GM10248 (cell line): ENCODE data around the gene C5.

Source experiments
- CTCF ChIA-PET: fragments of 300-600 bp; sonication (Branson Sonifier 250); formaldehyde crosslinking; extraction: SDS; loops from one replicate; lab custom pipeline; 2021; ENCODE audit warnings: antibody characterized with exemption; lab: Yijun Ruan, JAX
- POLR2A ChIA-PET: fragments of 350-650 bp; sonication (Branson Sonifier 250); formaldehyde crosslinking; extraction: SDS; loops from one replicate; lab custom pipeline; 2020; ENCODE audit warnings: antibody characterized with exemption; lab: Yijun Ruan, JAX
- DNase-seq: peaks from one replicate; pipeline ENCODE4 v3.0.0; 2012; ENCODE audit errors: extremely low spot score
- CTCF ChIP-seq: IDR thresholded peaks from 2 replicates; pipeline ENCODE4 v1.5.1; 2012; ENCODE audit warnings: mild to moderate bottlenecking, low read depth; ENCODE audit errors: extremely low read depth, missing control alignments, control extremely low read depth

C5 gene

GRCh38 chr9:120933310-120934055, 116.6 kb downstream of the C5 start:
- TF ChIP-seq CTCF = no peak
- CTCF ChIA-PET = interaction anchor here (1.0 to 4.5 kb wide), 4 partner anchors 9 to 64 kb away, joined by 3 to 22 read pairs (median 10); no protein-coding TSS in a partner anchor
- POLR2A ChIA-PET = no interaction called here
- no peak for DNase-seq

GRCh38 chr9:120932086-120932823, 117.8 kb downstream of the C5 start:
- POLR2A ChIA-PET = interaction anchor here (0.7 kb wide), 1 partner anchor 19 kb away, joined by 3 read pairs; no protein-coding TSS in a partner anchor
- DNase-seq = no peak
- CTCF ChIA-PET = interaction anchor here (0.7 to 3.1 kb wide), 4 partner anchors 8 to 176 kb away, joined by 3 to 13 read pairs (median 6); no protein-coding TSS in a partner anchor
- TF ChIP-seq CTCF = no peak

GRCh38 chr9:120931231-120932085, 118.6 kb downstream of the C5 start:
- CTCF ChIA-PET = interaction anchor here (0.7 to 2.2 kb wide), 3 partner anchors 10 to 388 kb away, joined by 3 to 8 read pairs (median 4); no protein-coding TSS in a partner anchor
- TF ChIP-seq CTCF = no peak
- peak; percentile 78 for DNase-seq
- POLR2A ChIA-PET = interaction anchor here (0.6 to 0.9 kb wide), 4 partner anchors 18 to 309 kb away, joined by 3 to 4 read pairs (median 3); no protein-coding TSS in a partner anchor

- TF ChIP-seq CTCF = no peak
- ChIA-PET POLR2A (interaction anchor here (0.5 to 1.3 kb wide), 3 partner anchors 136 to 696 kb away, joined by 3 to 4 read pairs (median 4); partner anchors contain the start of gene FBXW2), CTCF (interaction anchor here (0.6 to 2.3 kb wide), 8 partner anchors 8 to 169 kb away, joined by 3 to 8 read pairs (median 4); partner anchors contain the start of gene FBXW2)
These were observed 120.8 kb downstream of the C5 start for GRCh38 chr9:120929229-120929791.

GRCh38 chr9:120928483-120929228, 121.4 kb downstream of the C5 start:
- ChIA-PET POLR2A (interaction anchor here (0.5 to 1.3 kb wide), 3 partner anchors 135 to 697 kb away, joined by 3 to 4 read pairs (median 4); partner anchors contain the start of gene FBXW2), CTCF (interaction anchor here (0.8 to 2.3 kb wide), 5 partner anchors 10 to 168 kb away, joined by 3 to 8 read pairs (median 5); partner anchors contain the start of gene FBXW2)

More at GRCh38 chr9:120929229-120929791, 120.8 kb downstream of the C5 start:
- DNase-seq = no peak

More at GRCh38 chr9:120928483-120929228, 121.4 kb downstream of the C5 start:
- TF ChIP-seq CTCF = no peak
- peak; percentile 78 for DNase-seq
